GM12874 (cell line): ENCODE results near the gene WLS.

Experiments
- TF ChIP-seq, protein P1 (sequence below): IDR thresholded peaks from 2 replicates; pipeline ENCODE4 v1.5.1; 2011; ENCODE audit warnings: low read depth, mild to moderate bottlenecking, control low read depth, low read length, moderate library complexity; ENCODE audit not compliant: insufficient read depth

The WLS gene

GRCh38 chr1:68270951-68271350, 38.6 kb upstream of the WLS start:
- TF ChIP-seq, protein P1, sequence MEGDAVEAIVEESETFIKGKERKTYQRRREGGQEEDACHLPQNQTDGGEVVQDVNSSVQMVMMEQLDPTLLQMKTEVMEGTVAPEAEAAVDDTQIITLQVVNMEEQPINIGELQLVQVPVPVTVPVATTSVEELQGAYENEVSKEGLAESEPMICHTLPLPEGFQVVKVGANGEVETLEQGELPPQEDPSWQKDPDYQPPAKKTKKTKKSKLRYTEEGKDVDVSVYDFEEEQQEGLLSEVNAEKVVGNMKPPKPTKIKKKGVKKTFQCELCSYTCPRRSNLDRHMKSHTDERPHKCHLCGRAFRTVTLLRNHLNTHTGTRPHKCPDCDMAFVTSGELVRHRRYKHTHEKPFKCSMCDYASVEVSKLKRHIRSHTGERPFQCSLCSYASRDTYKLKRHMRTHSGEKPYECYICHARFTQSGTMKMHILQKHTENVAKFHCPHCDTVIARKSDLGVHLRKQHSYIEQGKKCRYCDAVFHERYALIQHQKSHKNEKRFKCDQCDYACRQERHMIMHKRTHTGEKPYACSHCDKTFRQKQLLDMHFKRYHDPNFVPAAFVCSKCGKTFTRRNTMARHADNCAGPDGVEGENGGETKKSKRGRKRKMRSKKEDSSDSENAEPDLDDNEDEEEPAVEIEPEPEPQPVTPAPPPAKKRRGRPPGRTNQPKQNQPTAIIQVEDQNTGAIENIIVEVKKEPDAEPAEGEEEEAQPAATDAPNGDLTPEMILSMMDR = no peak

DNA sequence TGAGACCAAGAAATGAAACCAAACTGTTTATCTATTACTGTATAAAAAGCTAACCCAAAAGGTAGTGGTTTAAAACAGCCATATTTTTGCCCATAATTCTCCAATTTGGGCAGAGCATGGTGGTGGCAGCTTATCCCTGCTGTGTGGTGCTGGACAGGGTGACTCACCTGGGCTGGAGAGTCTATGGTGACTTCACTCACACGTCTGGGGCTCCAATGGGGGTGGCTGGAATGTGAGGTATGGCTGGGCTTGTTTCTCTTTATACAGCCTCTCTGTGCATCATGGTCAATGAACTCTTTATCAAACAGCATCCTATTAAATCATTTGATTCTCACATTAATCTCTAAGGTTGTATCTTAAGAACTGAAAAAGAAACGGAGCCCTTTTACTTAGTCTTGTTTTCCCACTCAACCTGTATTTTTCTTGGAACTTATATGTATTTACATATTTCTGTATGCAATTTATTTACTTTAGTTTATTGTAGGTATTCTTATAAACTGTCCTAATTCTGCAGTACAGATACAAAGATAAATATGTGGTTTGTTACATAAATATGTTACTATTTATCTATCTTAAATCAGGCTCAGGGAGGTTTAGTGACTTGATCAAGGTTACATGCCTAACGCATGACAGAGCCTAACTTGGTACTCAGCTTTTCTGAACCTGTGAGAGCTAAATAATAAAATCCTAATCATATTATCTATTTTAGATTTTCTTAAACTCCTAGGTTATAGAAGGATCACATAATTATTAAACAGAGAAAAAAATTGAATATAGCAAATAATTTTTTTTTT, 37.5 kb upstream of the WLS start:
- TF ChIP-seq, protein P1 = no peak

GRCh38 chr1:68268896-68269483, 36.7 kb upstream of the WLS start:
- TF ChIP-seq, protein P1 = no peak

DNA sequence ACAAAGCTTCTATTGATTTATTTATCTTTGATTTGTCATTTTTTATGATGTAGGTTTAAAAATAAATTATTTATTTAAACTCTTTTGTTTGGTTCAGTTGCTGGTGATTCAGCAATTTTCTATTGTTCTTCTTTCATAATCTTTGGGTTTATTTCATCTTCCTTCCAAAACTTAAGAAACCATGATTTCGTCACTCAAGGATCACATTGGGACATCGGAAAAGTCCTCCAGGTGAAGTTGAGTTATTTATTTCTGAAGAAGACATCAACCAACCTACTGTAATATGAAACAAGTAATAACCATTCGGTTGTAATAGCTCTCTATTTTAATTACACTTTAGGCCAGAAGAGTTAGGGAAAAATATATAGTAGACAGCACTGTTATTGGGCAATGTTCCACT, 23.0 kb upstream of the WLS start:
- TF ChIP-seq, protein P1 = no peak

DNA sequence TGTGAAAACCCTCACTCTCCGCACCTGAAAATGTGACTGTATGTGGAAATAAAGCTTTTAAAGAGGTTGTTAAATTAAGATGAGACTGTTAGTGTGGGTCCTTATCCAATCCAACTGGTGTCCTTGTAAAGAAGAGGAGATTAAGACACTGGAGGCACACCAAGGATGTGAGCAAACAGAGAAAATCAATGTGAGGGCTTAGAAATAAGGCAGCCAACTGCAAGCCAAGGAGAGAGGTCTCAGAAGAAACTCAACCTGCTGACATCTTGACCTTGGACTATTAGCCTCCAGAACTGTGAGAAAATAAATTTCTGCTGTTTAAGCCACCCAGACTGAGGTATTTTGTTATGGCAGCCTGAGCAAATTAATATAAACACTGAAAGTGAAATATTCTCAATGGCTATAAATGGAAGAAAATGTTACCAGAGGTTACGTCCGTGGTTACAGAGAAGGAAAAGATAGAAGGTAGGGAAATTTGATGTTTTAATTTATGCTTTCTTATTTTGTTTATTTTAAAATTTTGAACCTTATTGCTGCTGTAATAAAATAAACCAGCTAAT, 22.4 kb upstream of the WLS start:
- TF ChIP-seq, protein P1 = no peak

GRCh38 chr1:68237040-68237439, 4.7 kb upstream of the WLS start:
- TF ChIP-seq, protein P1 = no peak

DNA sequence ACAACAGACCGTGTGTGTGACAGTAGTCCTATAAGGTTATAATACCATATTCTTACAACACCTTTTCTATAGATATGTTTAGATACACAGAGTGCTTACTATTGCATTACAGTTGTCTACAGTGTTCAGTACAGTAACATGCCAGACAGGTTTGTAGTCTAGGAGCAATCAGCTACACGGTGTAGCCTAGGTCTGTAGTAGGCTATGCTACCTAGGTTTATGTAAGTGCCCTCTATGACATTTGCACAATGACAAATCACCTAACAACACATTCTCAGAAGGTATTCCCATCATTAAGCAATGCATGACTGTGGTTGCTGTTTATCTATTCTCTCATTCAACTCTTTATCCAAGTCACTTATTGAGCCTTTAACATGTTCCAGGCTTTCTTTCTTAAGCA, 1.8 kb upstream of the WLS start:
- TF ChIP-seq, protein P1 = no peak
